Activated CD4-positive, alpha-beta T cell treated with anti-CD3 and anti-CD28 coated beads, Interleukin-2, Interleukin-6, amounts not matched to agents 100 ng/mL and 50 ng/mL, durations not matched to agents 16 hours and 8 hours (primary cell): ENCODE data around the gene ATP12A.

Experiments
- DNase-seq: peaks from one replicate; pipeline ENCODE4 v3.0.0-alpha.2; 2020

The ATP12A gene

GRCh38 chr13:24738366-24738847 is 58.2 kb downstream of the ATP12A start:
- DNase-seq: no peak

- no peak for DNase-seq
These were observed 60.0 kb downstream of the ATP12A start for GRCh38 chr13:24740014-24740890.

- DNase-seq: peak; percentile 20
These were observed 60.9 kb downstream of the ATP12A start for GRCh38 chr13:24741016-24741662.

- no peak for DNase-seq
These were observed 61.6 kb downstream of the ATP12A start for GRCh38 chr13:24741791-24742190.

- no peak for DNase-seq
These were observed 62.1 kb downstream of the ATP12A start for GRCh38 chr13:24742294-24742693.

GRCh38 chr13:24742977-24743376 is 62.8 kb downstream of the ATP12A start:
- DNase-seq: no peak

GRCh38 chr13:24744247-24744646 is 64.0 kb downstream of the ATP12A start:
- DNase-seq: no peak

GRCh38 chr13:24745516-24745860 is 65.3 kb downstream of the ATP12A start:
- no peak for DNase-seq

- DNase-seq: no peak
These were observed 65.8 kb downstream of the ATP12A start for GRCh38 chr13:24745861-24746617.

GRCh38 chr13:24746618-24747247 is 66.5 kb downstream of the ATP12A start:
- peak; percentile 41 for DNase-seq

GRCh38 chr13:24747248-24748060 is 67.2 kb downstream of the ATP12A start:
- DNase-seq: peak; percentile 60

GRCh38 chr13:24748061-24748400 is 67.8 kb downstream of the ATP12A start:
- no peak for DNase-seq

GRCh38 chr13:24759197-24759596 is 79.0 kb downstream of the ATP12A start:
- no peak for DNase-seq
